Neutrophil (primary cell): ENCODE measurements around the gene UIMC1.
A peak's percentile ranks its signal among the peaks of the same experiment; 100 is the strongest.

Source experiments
- H3K27ac ChIP-seq: fragments of 200-600 bp; sonication (generic); 2 replicates; pipeline ENCODE4 v1.5.1; 2016; ENCODE audit warnings: mild to moderate bottlenecking, moderate library complexity
- H3K27me3 ChIP-seq: fragments of 200-600 bp; sonication (generic); 2 replicates; pipeline ENCODE4 v1.6.0; 2016; ENCODE audit warnings: mild to moderate bottlenecking
- H3K36me3 ChIP-seq: fragments of 200-600 bp; sonication (generic); 2 replicates; pipeline ENCODE4 v1.5.1; 2017
- H3K4me1 ChIP-seq, 2 experiments: fragments of 200-600 bp in 1 of 2; sonication (generic) in 1 of 2; 1 replicate in 1 of 2; 2 replicates in 1 of 2; pipeline versions ENCODE4 v1.5.1 to v1.6.1; 2013 to 2016; ENCODE audit warnings: low read depth in 1 of 2, low read length in 1 of 2, mild to moderate bottlenecking in 1 of 2, moderate library complexity in 1 of 2; ENCODE audit not compliant: control insufficient read depth in 1 of 2, insufficient read depth in 1 of 2
- H3K4me3 ChIP-seq, 2 experiments: fragments of 200-600 bp in 1 of 2; sonication (generic) in 1 of 2; 1 replicate in 1 of 2; 2 replicates in 1 of 2; pipeline ENCODE4 v1.5.1; 2013 to 2016; ENCODE audit warnings: low read depth in 1 of 2, low read length in 1 of 2, mild to moderate bottlenecking in 1 of 2, moderate library complexity in 1 of 2
- H3K9me3 ChIP-seq: fragments of 200-600 bp; sonication (generic); 2 replicates; pipeline ENCODE4 v1.5.1; 2016
- TF ChIP-seq, protein P1 (sequence below): fragments of 200-600 bp; sonication (generic); IDR thresholded peaks from 2 replicates; pipeline ENCODE4 v1.5.1; 2016; ENCODE audit warnings: antibody characterized with exemption

The UIMC1 gene

DNA sequence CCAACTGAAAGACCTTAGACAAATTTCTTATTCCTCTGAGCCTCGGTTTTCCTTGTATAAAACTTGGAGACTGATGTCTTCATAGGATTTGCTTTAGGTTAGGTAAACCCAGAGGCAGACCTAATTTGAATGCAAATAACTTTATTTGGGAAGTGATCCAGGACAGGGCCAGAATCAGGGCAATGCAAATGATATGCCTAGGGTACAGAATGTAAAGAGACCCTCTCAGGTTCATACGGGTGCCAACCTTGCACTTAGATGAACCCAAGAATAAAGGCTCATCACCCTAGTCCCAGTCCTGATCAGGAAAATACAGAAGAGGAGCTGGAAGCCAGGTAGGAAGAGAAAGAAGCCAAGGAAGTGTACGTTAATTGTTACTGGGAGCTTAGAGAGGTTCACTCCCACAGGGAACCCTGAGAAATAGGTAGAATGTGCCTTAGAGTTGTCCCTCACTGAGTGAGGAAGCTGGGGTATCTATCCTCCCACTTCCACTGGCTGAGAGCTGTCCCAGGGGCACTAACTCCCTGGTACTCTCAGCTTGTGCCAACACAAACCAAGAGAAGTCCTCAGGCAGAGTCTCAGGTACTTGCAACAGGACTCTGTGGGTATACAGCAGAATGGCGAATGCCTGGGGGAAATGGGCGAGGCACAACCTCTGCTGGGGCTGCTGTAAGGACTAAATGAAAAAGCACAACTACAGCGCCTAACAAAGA lies 104.3 kb downstream of the UIMC1 start:
- H3K27ac ChIP-seq = peak overlapping the region; percentile 88
- no peaks in the 10 kb centered on the region for H3K9me3 ChIP-seq
- peaks cover 68 to 69% of the 10 kb centered on the region in 2 experiments for H3K4me1 ChIP-seq
- TF ChIP-seq, protein P1, sequence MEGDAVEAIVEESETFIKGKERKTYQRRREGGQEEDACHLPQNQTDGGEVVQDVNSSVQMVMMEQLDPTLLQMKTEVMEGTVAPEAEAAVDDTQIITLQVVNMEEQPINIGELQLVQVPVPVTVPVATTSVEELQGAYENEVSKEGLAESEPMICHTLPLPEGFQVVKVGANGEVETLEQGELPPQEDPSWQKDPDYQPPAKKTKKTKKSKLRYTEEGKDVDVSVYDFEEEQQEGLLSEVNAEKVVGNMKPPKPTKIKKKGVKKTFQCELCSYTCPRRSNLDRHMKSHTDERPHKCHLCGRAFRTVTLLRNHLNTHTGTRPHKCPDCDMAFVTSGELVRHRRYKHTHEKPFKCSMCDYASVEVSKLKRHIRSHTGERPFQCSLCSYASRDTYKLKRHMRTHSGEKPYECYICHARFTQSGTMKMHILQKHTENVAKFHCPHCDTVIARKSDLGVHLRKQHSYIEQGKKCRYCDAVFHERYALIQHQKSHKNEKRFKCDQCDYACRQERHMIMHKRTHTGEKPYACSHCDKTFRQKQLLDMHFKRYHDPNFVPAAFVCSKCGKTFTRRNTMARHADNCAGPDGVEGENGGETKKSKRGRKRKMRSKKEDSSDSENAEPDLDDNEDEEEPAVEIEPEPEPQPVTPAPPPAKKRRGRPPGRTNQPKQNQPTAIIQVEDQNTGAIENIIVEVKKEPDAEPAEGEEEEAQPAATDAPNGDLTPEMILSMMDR = no peak
- no peaks in the 10 kb centered on the region for H3K27me3 ChIP-seq
- H3K4me3 ChIP-seq = peak overlapping the region in 1 of 2 experiments; percentile 24
- peaks cover 42% of the 10 kb centered on the region for H3K36me3 ChIP-seq

DNA sequence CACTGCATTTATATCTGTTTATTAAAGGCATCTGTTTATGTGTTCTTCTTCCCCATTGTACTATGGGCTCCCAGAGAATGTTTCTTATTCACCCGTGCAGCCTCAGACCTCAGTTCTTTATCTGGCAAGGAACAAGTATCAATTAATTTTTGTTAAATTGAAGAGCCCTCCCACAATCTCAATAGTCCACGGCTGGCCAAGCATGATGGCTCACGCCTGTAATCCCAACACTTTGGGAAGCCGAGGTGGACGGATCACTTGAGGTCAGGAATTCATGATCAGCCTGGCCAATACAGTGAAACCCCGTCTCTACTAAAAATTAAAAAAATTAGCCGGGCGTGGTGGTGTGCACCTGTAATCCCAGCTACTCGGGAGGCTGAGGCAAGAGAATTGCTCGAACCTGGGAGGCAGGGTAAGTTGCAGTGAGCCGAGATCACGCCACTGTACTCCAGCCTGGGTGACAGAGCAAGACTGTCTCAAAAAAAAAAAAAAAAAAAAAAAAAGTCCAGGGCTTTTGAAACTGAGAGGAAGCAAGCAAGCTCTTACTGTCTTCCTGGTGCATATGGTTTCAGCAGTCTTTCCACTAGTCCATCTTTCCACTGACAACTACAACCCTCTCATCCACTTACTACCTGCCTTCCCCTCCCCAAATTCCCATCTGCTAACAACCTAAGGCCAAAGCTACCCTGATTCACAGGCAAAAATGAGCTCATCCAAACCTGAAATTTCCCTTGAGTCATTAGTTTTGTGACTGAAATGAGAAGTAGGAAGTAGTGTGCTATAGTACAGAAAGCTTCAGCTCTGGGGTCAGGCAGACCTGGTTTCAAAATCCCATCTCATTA lies 105.1 kb downstream of the UIMC1 start:
- H3K27me3 ChIP-seq = no peaks in the 10 kb centered on the region
- TF ChIP-seq, protein P1 = no peak
- H3K9me3 ChIP-seq = no peaks in the 10 kb centered on the region
- peak overlapping the region; percentile 88 for H3K27ac ChIP-seq
- peaks cover 34% of the 10 kb centered on the region for H3K36me3 ChIP-seq
- H3K4me3 ChIP-seq = peak overlapping the region; percentile 9 to 24
- H3K4me1 ChIP-seq = peaks cover 76% of the 10 kb centered on the region in 2 experiments

- Histone ChIP-seq H3K4me1 (peaks cover 83% of the 10 kb centered on the region in 2 experiments), H3K27ac (peak overlapping the region; percentile 88), H3K27me3 (no peaks in the 10 kb centered on the region), H3K9me3 (no peaks in the 10 kb centered on the region), H3K4me3 (peak overlapping the region; percentile 24 to 87), H3K36me3 (peaks cover 27% of the 10 kb centered on the region)
- TF ChIP-seq, protein P1 = no peak
Measured at GRCh38 chr5:176900780-176901204, 105.8 kb downstream of the UIMC1 start.

- Histone ChIP-seq H3K27ac (peak overlapping the region; percentile 88), H3K4me3 (peak overlapping the region; percentile 72 to 87), H3K27me3 (no peaks in the 10 kb centered on the region), H3K4me1 (peaks cover 89 to 90% of the 10 kb centered on the region in 2 experiments), H3K36me3 (peaks cover 21% of the 10 kb centered on the region), H3K9me3 (no peaks in the 10 kb centered on the region)
- TF ChIP-seq, protein P1 = no peak
Measured at GRCh38 chr5:176899946-176900779, 106.4 kb downstream of the UIMC1 start.

- no peaks in the 10 kb centered on the region for H3K9me3 ChIP-seq
- peaks cover 95 to 97% of the 10 kb centered on the region in 2 experiments for H3K4me1 ChIP-seq
- peak within 1 kb of the TSS; percentile 72 to 87 for H3K4me3 ChIP-seq
- peak within 1 kb of the TSS; percentile 88 for H3K27ac ChIP-seq
- H3K27me3 ChIP-seq = no peaks in the 10 kb centered on the region
- peaks cover 14% of the 10 kb centered on the region for H3K36me3 ChIP-seq
- TF ChIP-seq, protein P1 = no peak
Measured at GRCh38 chr5:176899296-176899891, 107.2 kb downstream of the UIMC1 start, which contains the start of gene HK3. TSS of gene HK3 (minus strand) at chr5:176899346. CDS start at chr5:176896159, 3,187 bp downstream.
